Measurements from ENCODE around the gene RHOT2. TPM values are rescaled to one million over a fixed set of nuclear protein-coding genes. Genes with fewer than 3 reads are reported as not detected.
A peak's percentile ranks its signal among the peaks of the same experiment; 100 is the strongest.

Gene RHOT2
- total and polyA plus RNA-seq, 2 of the 8 experiments (the other 6 are each of a cell fraction or from before 2014, with no cell fraction given) = 149 to 194 TPM

- Histone ChIP-seq H4K5ac (ENCODE audit: insufficient read length, low read depth, low read length) (peak overlapping the region; percentile 83), H3K79me2 (ENCODE audit: control insufficient read depth in 1 of 2, insufficient read depth in 2 of 2, low read length in 2 of 2) (no peaks in the 10 kb centered on the region), H3K9me3 (ENCODE audit: insufficient read depth in 2 of 2, low read depth in 1 of 2, low read length in 1 of 2) (no peaks in the 10 kb centered on the region; a peak in 1 of 4 replicates), H3K4me1 (replicated peaks in 1 of 4; ENCODE audit: control insufficient read depth in 3 of 4, insufficient read depth in 4 of 4, low read length in 3 of 4) (peaks cover 0 to 26% (median 17%) of the 10 kb centered on the region in 4 experiments; a peak in 5 of 7 replicates), H3K23me2 (ENCODE audit: low read depth, low read length) (peaks cover 12% of the 10 kb centered on the region; the same call in 1 of the 2 replicates), H4K91ac (replicated peaks; ENCODE audit: insufficient read length, low read length) (peak overlapping the region; percentile 91), H2AK5ac (ENCODE audit: low read depth, low read length) (no peak overlapping the region), H2BK20ac (ENCODE audit: low read length) (no peak overlapping the region), H3K27me3 (replicated peaks in 1 of 4; ENCODE audit: control insufficient read depth in 3 of 4, extremely low read depth in 1 of 4, insufficient read depth in 3 of 4, low read length in 3 of 4) (peaks cover 0 to 26% (median 10%) of the 10 kb centered on the region in 4 experiments; a peak in 4 of 7 replicates), H4K8ac (ENCODE audit: extremely low read depth, insufficient read depth, low read length) (peak overlapping the region; percentile 93), H3K14ac (ENCODE audit: insufficient read length) (no peak overlapping the region), H3K23ac (ENCODE audit: insufficient read length) (no peak overlapping the region), H4K20me1 (replicated peaks in 1 of 2; ENCODE audit: control insufficient read depth in 1 of 2, insufficient read depth in 2 of 2, low read length in 2 of 2) (peaks cover 6 to 19% of the 10 kb centered on the region in 2 experiments), H2BK15ac (ENCODE audit: low read length) (no peak overlapping the region), H2BK12ac (ENCODE audit: low read depth, low read length) (no peak overlapping the region; the same call in 1 of the 2 replicates), H2BK5ac (ENCODE audit: low read depth, low read length) (peak overlapping the region; percentile 95), H3K79me1 (ENCODE audit: low read depth, low read length) (no peaks in the 10 kb centered on the region), H3K4me3 (ENCODE audit: extremely low read depth in 1 of 4, insufficient read depth in 2 of 4, low read depth in 3 of 4, low read length in 4 of 4) (peak overlapping the region; percentile 75 to 77 (median 76)), H3K36me3 (ENCODE audit: control insufficient read depth in 2 of 4, insufficient read depth in 4 of 4, low read length in 3 of 4) (peaks cover 0 to 6% (median 0%) of the 10 kb centered on the region in 4 experiments; a peak in 1 of 8 replicates), H2BK120ac (replicated peaks; ENCODE audit: low read depth, low read length) (no peak overlapping the region), H3K27ac (ENCODE audit: low read depth, low read length) (peak overlapping the region; percentile 89; the same call in 1 of the 2 replicates), H2AFZ (ENCODE audit: low read length) (no peak overlapping the region), H3K18ac (ENCODE audit: extremely low read depth, low read length) (peak overlapping the region; percentile 90; the same call in 1 of the 2 replicates), H3K4ac (replicated peaks; ENCODE audit: insufficient read length, low read depth, low read length) (peak overlapping the region; percentile 96), H3K56ac (replicated peaks; ENCODE audit: insufficient read length, low read depth, low read length) (peak overlapping the region; percentile 95), H3K9ac (replicated peaks in 1 of 4; ENCODE audit: extremely low read depth in 1 of 4, low read depth in 3 of 4, low read length in 3 of 4) (peak overlapping the region; percentile 42 to 88 (median 80)), H3K4me2 (ENCODE audit: insufficient read depth in 1 of 2, low read depth in 2 of 2, low read length in 2 of 2) (peak overlapping the region; percentile 76 to 83)
- FAIRE-seq (no peak), DNase-seq (ENCODE audit: low read depth in 1 of 2, low spot score in 2 of 2) (no peak)
- POLR2A ChIA-PET (ENCODE audit: partially characterized antibody) = interaction anchor here (0.6 to 23.0 kb wide), 27 partner anchors 4 to 134 kb away, joined by 3 to 353 read pairs (median 5); partner anchors contain the start of genes ANTKMT, CCDC78, CHTF18 and CIAO3
- WGBS, 2 experiments (ENCODE audit: extremely low coverage in 1 of 2, insufficient coverage in 1 of 2, insufficient read length in 1 of 2, insufficient replicate concordance in 2 of 2, low coverage in 1 of 2, low lambda C conversion rate in 2 of 2, missing lambda C conversion rate in 1 of 2) = 0% methylated on average over 34 of the region's 38 CpGs; no CpG with 5 or more reads in 1 of the 2 experiments
- CTCF ChIA-PET (ENCODE audit: partially characterized antibody) = interaction anchor here (0.7 to 35.8 kb wide), 8 partner anchors 3 to 328 kb away, joined by 3 to 977 read pairs (median 6); partner anchors contain the start of genes ANTKMT, CCDC78, CHTF18 and CIAO3
- TF ChIP-seq SAP30 (IDR thresholded peaks at IDR 0.05; ENCODE audit: insufficient read depth, insufficient replicate concordance, low read length) (peak; percentile 16), CTCF (IDR thresholded peaks at IDR 0.05; ENCODE audit: control extremely low read depth in 1 of 3, insufficient read depth in 1 of 3, low read depth in 1 of 3, low read length in 3 of 3) (peak in 2 of 3 experiments; percentile 14 to 15; a peak in 2 of 4 replicates), ZNF274 (IDR thresholded peaks at IDR 0.05; ENCODE audit: borderline replicate concordance, extremely low read depth, low read length) (no peak), SIRT6 (IDR thresholded peaks at IDR 0.05; ENCODE audit: low read length) (no peak), HDAC2 (IDR thresholded peaks at IDR 0.05; ENCODE audit: borderline replicate concordance in 1 of 2, low read depth in 2 of 2, low read length in 2 of 2) (0 out of 4 replicates have a peak, but pooled peaks of 1 of the 2 experiments have one; percentile 16), RBBP5 (IDR thresholded peaks at IDR 0.05; ENCODE audit: borderline replicate concordance, low read depth, low read length) (no peak), ASH2L (IDR thresholded peaks at IDR 0.05; ENCODE audit: low read length) (peak; percentile 28)
These were observed 52.6 kb downstream of the RHOT2 start for GRCh38 chr16:720447-720989.

Data from H1 (cell line).